Stimulated activated CD4-positive, alpha-beta T cell treated with anti-CD3 and anti-CD28 coated beads, Interleukin-4, amount 100 ng/mL, for 4 hours (primary cell): ENCODE measurements around the gene WDFY2.
A peak's percentile ranks its signal among the peaks of the same experiment; 100 is the strongest.

Experiments used
- DNase-seq, 2 experiments: peaks; one replicate each; pipeline ENCODE4 v3.0.0-alpha.2; 2020

WDFY2 gene

DNA sequence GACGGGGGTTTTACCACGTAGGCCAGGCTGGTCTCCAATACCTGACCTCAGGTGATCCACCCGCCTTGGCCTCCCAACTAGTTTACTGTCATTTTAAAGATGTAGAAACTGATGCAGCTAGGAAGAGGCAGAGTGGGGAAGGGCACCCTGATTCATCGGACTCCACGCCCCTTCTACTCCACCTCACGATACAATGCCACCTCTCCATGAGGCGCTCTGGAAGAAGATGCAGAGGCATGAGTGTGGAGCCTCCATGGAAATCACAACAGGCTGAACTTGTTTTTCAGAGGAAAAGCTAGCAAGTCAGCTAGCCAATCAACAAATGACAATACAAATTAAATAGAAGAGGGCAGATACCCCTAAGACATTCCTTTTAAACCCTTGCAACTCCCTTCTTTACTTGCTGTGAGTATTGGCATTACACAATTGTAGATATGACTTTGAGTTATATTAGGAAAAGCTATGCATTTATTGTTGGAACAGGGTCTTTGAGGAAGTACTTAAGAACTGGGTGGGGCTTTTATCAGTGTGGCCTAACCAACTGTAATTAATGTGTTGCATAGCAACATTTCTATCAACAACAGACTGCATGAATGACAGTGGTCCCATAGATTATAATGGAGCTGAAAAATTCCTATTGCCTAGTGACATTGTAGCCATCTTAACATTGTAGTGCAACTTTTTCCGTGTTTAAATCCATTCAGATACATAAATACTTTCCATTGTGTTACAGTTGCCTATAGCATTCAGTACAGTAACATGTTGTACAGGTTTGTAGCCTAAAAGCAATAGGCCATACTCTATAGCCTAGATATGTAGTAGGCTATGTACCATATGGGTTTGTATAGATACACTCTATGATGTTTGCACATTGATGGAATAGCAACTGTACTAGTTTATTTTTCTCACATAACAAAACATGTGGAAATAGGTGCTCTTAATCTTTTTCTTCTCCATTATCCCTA, 17.6 kb downstream of the WDFY2 start:
- no peak for DNase-seq

GRCh38 chr13:51603716-51604115, 19.5 kb downstream of the WDFY2 start:
- DNase-seq = no peak

GRCh38 chr13:51605698-51606097, 21.4 kb downstream of the WDFY2 start:
- no peak for DNase-seq

DNA sequence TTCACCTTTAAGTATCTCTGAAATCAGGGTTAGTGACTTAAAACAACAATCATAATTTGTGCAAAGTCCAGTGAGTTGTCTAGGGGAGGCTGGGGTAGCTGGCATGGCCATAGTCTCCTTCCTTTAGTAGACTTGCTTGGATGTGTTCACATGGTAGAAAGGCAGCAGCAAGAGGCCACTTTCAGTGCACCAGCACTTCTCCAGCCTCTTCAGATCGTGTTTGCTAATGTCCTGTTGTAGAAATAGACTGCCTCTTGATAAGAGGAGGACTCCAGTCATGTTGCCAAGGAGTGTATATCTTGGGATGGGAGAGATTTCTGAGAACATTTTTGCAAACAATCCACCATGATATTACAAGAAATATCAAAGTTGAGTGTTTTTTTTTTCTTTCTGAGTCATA, 22.9 kb downstream of the WDFY2 start:
- no peak for DNase-seq

GRCh38 chr13:51608857-51609406, 24.7 kb downstream of the WDFY2 start:
- no peak for DNase-seq

- DNase-seq = no peak
Measured at GRCh38 chr13:51612867-51613266, 28.6 kb downstream of the WDFY2 start.

DNA sequence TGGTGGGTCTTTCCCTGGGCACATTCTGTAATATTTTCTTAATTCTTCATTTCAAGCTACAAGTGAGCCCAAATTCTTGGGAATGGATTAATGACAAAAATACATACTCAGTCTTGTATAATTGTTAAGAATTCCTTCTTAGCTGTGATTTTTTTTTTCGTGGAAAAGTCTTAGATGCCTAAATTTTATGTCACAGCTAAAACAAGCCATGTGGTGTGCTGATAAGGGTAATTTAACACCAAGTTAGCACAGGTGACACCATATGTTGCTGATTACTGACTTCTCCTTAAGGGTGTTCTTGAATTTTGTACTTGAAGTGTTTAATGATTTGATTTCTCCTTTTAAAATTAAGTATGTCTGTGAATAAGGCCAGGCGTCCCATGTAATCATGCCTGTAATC, 29.3 kb downstream of the WDFY2 start:
- no peak for DNase-seq

DNA sequence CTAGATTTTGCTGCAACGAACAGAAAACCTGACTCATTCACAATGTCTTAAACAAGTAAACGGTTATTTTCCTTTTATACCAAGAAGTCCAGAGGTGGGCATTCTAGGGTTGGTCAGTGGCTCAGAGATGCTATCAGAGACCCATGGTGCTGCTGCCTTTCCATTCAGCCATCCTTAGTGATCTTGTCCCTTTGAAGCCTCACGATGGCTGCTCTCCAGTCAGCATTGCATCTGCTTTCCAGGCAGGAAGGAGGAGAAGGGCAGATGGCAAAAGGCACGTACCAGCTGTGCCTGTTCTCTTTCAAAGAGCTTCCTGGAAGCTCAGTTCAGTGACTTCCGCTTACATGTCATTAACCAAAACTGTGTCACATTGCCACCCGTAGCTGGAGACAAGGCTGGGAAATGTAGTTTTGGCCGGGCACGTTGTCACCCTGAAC, 30.1 kb downstream of the WDFY2 start:
- peak; percentile 20 to 37 for DNase-seq

DNA sequence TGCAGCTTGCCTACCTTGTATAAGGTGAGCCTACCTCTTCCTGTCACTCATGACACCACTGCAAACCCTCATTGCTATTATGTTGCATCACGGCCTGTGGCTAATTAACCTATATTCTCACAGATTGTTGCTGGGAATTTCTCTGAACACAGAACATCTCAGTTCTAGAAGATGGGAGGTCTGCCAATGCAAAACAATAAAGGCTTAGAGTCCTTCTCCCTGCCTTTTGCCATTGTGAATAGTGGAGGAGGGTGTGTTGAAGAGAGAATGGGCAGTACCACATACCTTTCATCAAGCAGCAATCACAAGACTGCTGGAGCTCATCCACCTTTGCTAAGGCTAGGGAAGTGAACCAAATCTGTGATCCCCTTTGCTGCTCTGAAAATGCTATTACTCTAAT, 34.4 kb downstream of the WDFY2 start:
- DNase-seq = no peak

- no peak for DNase-seq
Measured at GRCh38 chr13:51619614-51620013, 35.4 kb downstream of the WDFY2 start.

DNA sequence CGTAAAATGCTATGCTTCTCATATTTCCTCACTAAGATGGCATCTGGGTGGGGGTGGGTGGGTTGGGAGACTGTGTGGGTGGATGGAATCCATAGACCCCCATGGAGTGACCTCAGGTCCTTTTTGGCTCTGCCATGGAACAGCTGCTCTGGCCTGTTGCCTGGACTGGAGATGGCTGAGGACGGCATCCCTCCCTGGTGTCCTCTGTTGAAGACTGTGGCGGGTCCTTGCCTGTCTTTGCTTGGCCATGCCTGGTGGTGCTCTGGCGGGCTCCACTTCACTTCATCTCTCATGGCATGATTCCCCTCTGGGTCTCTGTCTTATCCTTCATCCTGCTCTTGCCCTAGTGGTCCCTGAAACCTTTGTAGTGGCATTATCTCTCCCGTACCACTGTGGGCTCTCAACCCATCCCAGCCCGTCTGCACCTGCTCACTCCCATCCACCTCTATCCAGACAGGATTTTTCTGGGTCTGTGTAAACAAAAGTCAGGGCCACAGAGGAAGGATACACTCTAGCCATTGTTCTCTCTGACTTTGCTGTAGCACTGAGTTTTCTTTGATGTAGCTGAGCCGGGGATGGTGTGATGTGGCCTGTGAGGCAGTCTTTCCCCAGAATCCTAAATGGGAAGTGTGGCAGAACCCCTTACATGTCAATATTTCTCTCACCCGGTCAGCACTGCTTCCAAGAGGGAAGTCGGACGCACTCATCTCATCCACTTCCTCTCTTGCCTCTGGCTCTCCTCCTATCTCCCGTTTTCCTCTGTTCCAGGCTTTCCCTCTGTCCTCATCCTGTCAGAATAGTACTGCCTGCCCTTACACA, 36.1 kb downstream of the WDFY2 start:
- no peak for DNase-seq

DNA sequence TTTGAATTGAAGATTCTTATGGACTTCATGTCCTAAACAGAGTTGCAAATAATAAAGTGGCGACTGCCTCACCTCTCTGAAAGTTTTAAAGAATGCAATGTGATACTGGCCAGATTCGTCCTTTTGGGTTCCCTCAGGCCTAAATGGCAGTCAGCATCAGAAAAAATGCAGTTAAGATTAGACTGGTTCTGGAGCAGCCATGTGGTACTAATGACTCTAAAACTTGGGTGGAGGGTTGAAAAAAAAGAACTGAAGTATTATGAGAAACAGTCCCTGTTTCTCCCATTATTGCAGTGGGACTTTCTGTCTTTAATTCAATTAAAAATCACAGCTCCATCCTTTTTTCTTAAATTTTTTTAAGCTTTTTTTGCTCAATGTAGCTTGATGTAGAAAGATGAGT, 37.3 kb downstream of the WDFY2 start:
- no peak for DNase-seq

- no peak for DNase-seq
Measured at GRCh38 chr13:51623473-51623872, 39.2 kb downstream of the WDFY2 start.

DNA sequence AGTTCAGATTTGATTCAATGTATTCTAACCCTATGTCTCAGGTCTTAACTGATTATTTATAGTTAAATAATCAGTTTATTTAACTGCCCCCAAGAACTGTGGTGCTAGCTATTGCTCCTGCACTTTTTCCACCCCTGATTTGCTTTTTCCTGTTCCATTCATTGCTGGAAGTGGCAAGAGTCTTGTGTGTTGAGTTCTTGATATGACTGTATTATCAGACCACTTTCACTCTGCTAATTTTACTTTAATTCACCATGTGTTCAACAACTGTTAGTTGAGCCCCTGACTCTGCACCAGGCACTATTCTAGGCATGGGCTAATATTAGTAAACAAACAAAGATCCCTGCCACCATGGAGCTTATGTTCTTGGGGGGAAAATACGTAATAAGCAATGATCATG, 39.9 kb downstream of the WDFY2 start:
- DNase-seq = no peak

DNA sequence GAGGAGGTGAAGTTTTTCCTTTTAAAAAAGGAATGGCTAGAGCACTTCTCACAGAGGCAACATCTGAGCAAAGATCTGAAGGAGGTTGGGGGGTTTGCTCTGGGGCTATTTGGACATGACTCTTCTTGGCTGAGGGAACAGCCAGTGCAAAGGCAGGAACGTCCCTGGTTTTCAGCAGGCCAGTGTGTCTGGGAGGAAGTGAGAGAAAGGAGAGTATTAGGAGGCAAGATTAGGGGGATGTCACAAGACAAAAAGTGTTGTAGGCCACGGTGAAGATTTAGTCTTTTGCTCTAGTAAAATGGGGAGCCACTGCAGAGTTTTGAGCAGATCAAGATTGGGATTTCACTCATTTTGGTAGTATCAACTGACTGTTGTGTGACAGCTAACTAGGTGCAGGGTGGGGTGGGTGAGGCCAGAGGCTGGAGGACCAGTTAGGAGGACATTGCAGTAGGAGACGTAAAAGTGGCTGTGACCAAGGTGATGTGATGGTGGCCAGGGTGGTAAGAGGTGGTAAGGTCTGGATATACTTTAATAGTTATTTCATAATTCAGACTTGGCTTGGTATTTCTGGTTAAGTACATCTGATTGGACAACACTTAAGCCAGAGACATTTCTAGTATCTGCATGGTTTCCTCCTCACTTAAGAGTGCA, 40.6 kb downstream of the WDFY2 start:
- DNase-seq = no peak

DNA sequence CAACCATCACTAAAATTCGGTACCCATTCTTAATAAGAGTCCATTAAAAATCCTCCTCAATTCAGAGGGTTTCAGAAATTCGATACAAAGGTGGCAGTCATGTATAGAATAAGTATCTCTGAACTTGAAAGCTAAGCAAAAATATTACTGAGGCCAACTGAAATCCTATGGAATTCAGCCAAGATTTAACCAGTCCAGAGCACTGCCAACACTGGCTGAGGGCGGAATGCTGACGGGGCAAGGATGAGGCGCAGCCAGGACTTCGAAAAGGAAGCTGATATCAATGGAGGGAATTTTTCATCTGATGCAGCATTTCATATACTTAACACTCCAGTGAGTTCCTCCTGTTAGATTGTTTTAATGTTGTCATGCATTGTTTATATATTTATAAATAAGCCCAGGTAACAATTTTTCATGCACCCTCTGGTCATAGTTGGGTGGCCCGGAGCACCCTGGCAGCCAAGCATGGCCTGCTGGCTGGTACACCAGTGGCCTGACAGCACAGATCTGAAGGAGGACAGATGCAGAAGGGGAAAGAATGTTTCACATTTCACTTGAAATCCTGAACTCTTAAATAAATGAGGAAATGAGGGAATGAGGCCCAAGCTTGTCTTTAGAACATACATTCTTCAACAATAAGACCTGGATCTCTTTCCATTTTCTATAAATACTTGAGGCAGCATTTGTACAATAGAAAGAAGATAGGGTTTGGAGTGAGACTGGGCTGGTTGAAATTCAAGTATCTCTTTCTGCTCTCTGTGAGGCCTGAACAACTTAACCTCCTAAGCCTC, 41.5 kb downstream of the WDFY2 start:
- no peak for DNase-seq

DNA sequence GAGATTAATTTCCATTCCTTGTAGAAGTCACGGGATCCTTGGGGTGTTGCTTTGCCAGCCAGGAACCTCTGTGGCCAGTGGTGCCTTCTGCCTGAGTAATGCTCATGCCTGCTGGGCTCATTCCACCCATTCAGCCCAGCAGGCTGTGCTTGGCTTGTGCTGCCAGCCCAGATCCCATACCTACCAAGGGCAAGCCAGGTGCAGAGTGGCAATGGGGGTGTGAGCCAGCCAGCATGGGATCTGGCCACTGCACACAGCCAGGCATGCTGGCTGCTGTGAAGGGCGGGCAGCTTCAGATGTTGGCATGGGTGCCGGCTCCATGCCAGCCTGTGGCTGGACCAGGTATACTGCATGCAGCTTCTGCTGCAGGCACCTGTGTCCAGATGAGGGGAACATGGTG, 42.5 kb downstream of the WDFY2 start:
- DNase-seq = no peak

DNA sequence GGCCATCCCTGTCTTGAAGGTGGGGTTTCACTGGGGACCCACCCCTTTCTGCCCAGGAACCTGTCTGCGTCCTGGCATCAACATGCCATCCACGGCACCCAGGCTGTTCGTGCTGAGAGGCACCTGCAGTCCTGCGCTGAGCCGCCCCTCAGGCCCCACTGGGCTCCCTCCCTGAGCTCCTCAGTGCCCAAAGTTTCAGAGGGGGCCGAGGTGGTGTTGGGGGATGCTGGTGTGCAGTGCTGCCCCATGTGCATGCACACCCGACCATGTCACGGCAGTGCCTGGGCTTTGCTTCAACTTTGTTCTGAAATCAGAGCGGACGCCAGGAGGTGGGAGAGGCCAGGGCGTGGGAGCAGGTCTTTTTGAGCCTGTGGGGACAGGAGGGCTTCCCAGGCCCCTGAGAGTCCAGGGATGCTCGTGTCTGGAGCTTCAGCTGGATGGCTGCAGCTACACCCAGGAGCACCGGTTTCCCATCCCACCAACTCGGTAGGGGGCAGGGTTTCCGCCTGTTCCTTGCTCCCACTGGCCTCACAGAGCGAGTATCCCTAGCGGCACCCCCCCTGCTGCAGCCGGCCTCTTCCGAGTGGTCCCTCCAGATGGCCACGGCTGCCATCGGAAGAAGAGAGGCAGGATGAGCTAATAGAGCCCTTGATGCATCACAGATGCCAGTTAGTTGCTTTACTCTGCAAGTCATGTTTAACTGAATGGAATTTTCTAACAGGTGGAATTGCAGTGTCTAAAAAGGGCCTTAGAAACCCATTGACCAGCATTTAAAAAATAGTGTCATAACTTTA, 44.0 kb downstream of the WDFY2 start:
- DNase-seq = no peak

DNA sequence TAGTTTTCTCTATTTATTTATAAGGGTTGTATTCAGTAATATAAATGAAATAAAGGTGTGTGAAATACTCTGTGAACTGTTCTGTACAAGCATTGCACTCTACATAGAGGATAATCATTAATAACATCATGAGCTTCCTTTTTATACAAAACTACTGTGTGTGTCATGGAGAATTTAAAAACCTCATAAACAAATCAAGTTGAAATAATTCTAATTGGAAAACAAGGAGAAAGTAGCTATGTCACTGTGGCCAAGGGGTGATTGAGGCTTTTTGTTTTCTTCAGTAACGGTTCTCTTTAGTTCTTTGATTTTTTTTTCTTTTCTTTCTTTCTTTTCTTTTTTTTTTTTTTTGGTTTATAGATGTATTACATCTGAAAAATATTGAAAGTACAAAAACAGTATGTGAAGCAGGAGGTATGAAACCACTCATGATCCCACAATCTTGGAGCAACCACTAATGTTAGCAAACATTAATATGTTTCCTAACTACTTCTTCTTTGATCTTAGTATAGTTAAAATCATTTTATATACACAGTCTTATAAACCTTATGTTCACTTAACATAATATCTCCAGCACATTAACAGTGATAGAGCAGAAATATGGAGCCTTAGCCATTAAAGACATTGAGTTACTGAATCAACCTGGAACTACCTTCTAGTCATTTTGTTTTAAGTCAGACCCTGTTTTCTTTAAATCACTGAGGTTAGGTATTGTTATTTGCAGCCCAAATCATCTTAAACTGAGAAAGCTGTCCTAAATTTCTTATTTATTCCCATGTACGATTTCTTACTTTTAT, 45.4 kb downstream of the WDFY2 start:
- DNase-seq = no peak

DNA sequence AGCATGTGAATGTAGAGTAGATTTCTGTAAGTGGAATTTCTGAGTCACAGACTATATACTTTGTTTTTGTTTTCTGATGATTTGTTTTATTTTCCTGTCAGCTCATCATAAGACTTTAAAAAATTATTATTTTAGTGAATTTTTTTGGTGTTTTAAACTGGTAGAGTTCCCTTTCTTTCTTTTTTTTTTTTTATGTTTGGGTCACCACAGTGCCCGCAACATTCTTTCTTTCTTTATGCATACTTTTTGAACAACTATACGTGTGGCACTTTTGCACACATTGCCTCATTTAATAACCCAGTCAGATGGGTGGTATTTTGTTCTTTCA, 46.0 kb downstream of the WDFY2 start:
- no peak for DNase-seq
